Nephron progenitor cell (in vitro differentiated cells): ENCODE results near the gene STIP1.

Experiments used
- DNase-seq: peaks from one replicate; pipeline ENCODE4 v3.0.0; 2021
- H3K27ac Mint-ChIP-seq: 2 replicates; pipeline ENCODE4 v1.8.0; 2021; ENCODE audit warnings: mild to moderate bottlenecking, moderate library complexity, mixed read lengths
- H3K27me3 Mint-ChIP-seq: 2 replicates; pipeline ENCODE4 v1.8.0; 2021; ENCODE audit warnings: mild to moderate bottlenecking, low read depth, mixed read lengths; ENCODE audit not compliant: poor library complexity
- H3K36me3 Mint-ChIP-seq: 2 replicates; pipeline ENCODE4 v1.8.0; 2021; ENCODE audit warnings: low read depth, mixed read lengths
- H3K4me1 Mint-ChIP-seq: 2 replicates; pipeline ENCODE4 v1.8.0; 2021; ENCODE audit warnings: mixed read lengths
- H3K4me3 Mint-ChIP-seq: 2 replicates; pipeline ENCODE4 v1.8.0; 2021; ENCODE audit warnings: mild to moderate bottlenecking, moderate library complexity, mixed read lengths
- H3K9me3 Mint-ChIP-seq: 2 replicates; pipeline ENCODE4 v1.8.0; 2021; ENCODE audit warnings: mild to moderate bottlenecking, moderate library complexity, mixed read lengths
- CTCF ChIP-seq: fragments of 200-600 bp; sonication (generic); IDR thresholded peaks from 2 replicates; pipeline ENCODE4 v1.5.0; 2021; ENCODE audit warnings: antibody characterized with exemption

The STIP1 gene

GRCh38 chr11:64253043-64253442, 67.1 kb downstream of the STIP1 start:
- Mint-ChIP-seq H3K27me3 (peaks cover 2% of the 10 kb centered on the region), H3K36me3 (peaks cover 5% of the 10 kb centered on the region), H3K4me1 (peaks cover 44% of the 10 kb centered on the region), H3K4me3 (peak overlapping the region; percentile 28), H3K27ac (no peak overlapping the region), H3K9me3 (no peaks in the 10 kb centered on the region)
- no peak for DNase-seq
- no peak for TF ChIP-seq CTCF

- Mint-ChIP-seq H3K27ac (no peak overlapping the region), H3K27me3 (no peaks in the 10 kb centered on the region), H3K4me3 (peak overlapping the region; percentile 28), H3K4me1 (peaks cover 40% of the 10 kb centered on the region), H3K36me3 (peaks cover 5% of the 10 kb centered on the region), H3K9me3 (no peaks in the 10 kb centered on the region)
- DNase-seq = no peak
- TF ChIP-seq CTCF = no peak
These were observed 67.5 kb downstream of the STIP1 start for GRCh38 chr11:64253481-64253880.
